GM21619 (cell line): ENCODE results near the gene CRYZ.
"Not testable (repeated sequence)": the region's sequence is repeated elsewhere in the genome, so short reads cannot be mapped to it uniquely, and the experiment has no call there.

Experiments
- ATAC-seq: cut with Tn5 transposase; IDR thresholded peaks from one replicate; pipeline ENCODE4 v1.9.1; 2021; ENCODE audit not compliant: unreplicated experiment

Gene CRYZ

GRCh38 chr1:74681851-74682250, 51.0 kb downstream of the CRYZ start:
- no peak for ATAC-seq

DNA sequence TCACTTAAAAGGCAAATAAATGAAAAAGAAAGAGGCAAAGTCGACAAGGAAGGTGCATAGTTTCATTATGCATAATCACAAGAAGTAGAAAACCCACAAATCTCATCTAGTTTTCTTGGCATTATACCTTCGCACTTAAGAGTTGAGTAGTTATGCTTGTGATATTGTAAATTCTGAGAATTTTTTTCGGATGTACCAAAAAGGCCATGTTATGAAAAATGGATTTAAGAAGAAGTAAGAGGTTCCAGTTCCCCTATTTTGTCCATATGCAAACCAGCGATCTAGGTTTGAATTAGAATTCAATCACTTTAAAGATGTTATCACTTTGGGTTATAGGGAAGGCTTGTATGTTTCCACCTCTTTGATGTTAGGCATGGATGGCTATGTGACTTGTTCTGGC, 51.4 kb downstream of the CRYZ start:
- ATAC-seq = peak; percentile 91

- ATAC-seq = peak; percentile 40
Measured at GRCh38 chr1:74681001-74681400, 51.8 kb downstream of the CRYZ start.

DNA sequence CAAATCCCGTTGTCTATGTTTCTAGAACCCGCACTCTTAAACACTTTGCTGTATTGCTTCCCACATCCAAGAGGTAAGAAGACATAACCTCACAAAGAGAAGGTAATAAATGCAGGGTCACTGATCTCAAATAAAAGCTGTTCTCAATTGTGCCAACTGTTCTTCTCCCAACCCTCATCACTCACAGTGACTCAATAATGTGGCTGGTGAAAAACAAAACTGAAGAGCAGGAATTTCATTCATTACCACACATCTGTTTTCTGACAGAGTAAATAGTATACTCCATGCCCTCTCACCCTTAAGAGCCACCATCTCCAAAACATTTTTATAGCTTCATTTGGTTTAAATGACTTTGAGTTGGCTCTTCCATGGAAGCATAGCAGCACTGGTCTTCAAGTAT, 53.0 kb downstream of the CRYZ start:
- no peak for ATAC-seq

DNA sequence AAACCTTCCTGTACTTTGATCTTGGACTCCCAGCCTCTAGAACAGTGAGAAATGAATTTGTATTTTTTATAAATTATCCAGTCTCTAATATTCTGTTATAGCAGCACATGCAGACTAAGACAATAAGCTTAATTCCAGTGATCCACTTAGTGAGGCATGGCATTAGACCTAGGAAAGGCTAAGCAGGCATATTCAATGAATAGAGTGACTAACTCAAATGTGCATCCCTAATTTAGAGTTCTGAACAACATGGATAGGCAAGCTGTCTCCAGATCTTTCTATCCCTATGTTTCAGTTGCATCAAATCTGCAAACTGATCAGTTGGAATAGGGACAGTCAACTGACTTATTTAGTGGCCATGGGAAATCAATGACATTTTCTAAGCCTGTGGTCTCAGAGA, 54.9 kb downstream of the CRYZ start:
- ATAC-seq = no peak

GRCh38 chr1:74674278-74675048, 58.4 kb downstream of the CRYZ start:
- peak; percentile 53 for ATAC-seq

GRCh38 chr1:74673351-74674111, 59.3 kb downstream of the CRYZ start, which contains the start of gene ERICH3:
TSS of gene ERICH3 (minus strand) at chr1:74673792. CDS start at chr1:74673519, 273 bp downstream.
- peak; percentile 46 for ATAC-seq

GRCh38 chr1:74670866-74671265, 62.0 kb downstream of the CRYZ start:
- not testable (repeated sequence) for ATAC-seq
